AG04450 (cell line): ENCODE measurements around the gene CDC14B. TPM values are rescaled to one million over a fixed set of nuclear protein-coding genes. Genes with fewer than 3 reads are reported as not detected.
A peak's percentile ranks its signal among the peaks of the same experiment; 100 is the strongest.
"Not testable (repeated sequence)": the region's sequence is repeated elsewhere in the genome, so short reads cannot be mapped to it uniquely, and the experiment has no call there.

Experiments used
- CTCF ChIA-PET: fragments of 300-600, 350-600 bp; formaldehyde crosslinking; extraction: SDS; loops from one replicate; lab custom pipeline; 2022; ENCODE audit warnings: antibody characterized with exemption, inconsistent platforms; lab: Charles Lee
- POLR2A ChIA-PET: fragments of 350-600 bp; formaldehyde crosslinking; extraction: SDS; loops from one replicate; lab custom pipeline; 2021; ENCODE audit warnings: antibody characterized with exemption, inconsistent platforms; lab: Yijun Ruan, JAX
- DNase-seq: peaks from one replicate; pipeline ENCODE4 v3.0.0-alpha.2; 2011; ENCODE audit warnings: low read depth, low spot score
- H3K27ac ChIP-seq: one replicate; pipeline ENCODE4 v1.5.1; 2012; ENCODE audit warnings: low read depth, low read length, control low read depth
- H3K27me3 ChIP-seq: one replicate; pipeline ENCODE4 v1.6.0; 2012; ENCODE audit warnings: low read length; ENCODE audit not compliant: control insufficient read depth, insufficient read depth
- H3K4me3 ChIP-seq: 2 replicates; pipeline ENCODE4 v1.5.1; 2011; ENCODE audit warnings: mild to moderate bottlenecking, low read depth, low read length, control low read depth
- H3K9me3 ChIP-seq: 2 replicates; pipeline ENCODE4 v1.5.1; 2012; ENCODE audit warnings: low read length; ENCODE audit not compliant: control insufficient read depth, insufficient read depth
- CTCF ChIP-seq: IDR thresholded peaks from 2 replicates; pipeline ENCODE4 v1.5.1; 2011; ENCODE audit warnings: low read depth, low read length, control low read depth, inconsistent platforms
- polyA plus RNA-seq: library from polyadenylated mRNA; depleted of rRNA; stranded (reverse); fragments of >200 nt; gene quantifications from 2 replicates; pipeline ENCODE4 v1.2.3, GENCODE V29; 2011

Gene CDC14B
- polyA plus RNA-seq, 1 experiment = 19.1 TPM

GRCh38 chr9:96618209-96619123 lies 1.2 kb downstream of the CDC14B start:
- peak overlapping the region; percentile 11 for H3K27ac ChIP-seq
- TF ChIP-seq CTCF = no peak
- ChIA-PET CTCF (interaction anchor here (0.6 to 0.8 kb wide), 2 partner anchors 176 to 1810 kb away, joined by 3 to 4 read pairs; no protein-coding TSS in a partner anchor), POLR2A (interaction anchor here (1.2 kb wide), 1 partner anchor 51 kb away, joined by 3 read pairs; no protein-coding TSS in a partner anchor)
- H3K9me3 ChIP-seq = no peaks in the 10 kb centered on the region
- no peaks in the 10 kb centered on the region for H3K27me3 ChIP-seq
- DNase-seq = no peak
- peak overlapping the region; percentile 69 for H3K4me3 ChIP-seq

DNA sequence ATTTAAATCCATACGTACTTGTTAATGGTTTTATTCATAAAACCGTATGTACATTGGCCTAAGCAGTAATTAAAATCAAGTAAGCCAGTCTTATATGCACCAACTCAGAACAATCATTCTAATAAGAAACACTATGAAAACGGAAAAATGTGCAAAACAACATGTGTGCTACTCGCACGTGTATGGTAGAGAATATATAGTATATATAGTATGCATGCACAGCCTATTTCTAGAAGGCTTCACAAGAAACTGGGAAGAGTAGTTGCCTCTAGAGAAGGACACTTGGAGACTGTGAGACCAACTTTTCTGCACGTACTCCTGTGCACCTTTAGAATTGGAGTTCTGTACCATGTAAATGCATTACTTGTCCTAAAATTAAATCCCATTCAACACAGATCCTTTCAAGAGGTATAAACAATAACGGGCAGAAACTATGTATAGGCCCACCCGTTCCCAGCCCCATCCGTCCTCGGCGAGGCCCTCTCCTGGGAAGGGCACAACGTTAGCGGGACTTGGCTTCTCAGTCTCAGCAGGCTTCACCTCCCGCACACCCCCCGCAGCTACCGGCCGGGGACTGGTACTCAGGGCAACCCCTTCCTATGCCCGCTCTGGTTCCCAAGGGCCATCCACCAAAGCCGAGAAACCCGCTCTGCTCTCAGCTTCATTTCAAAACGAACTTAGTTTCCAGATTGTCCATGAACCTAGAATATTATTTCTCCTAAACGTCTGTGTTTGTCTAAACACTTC lies 2.0 kb downstream of the CDC14B start:
- ChIA-PET POLR2A (no interaction called here), CTCF (interaction anchor here (0.8 kb wide), 1 partner anchor 176 kb away, joined by 3 read pairs; no protein-coding TSS in a partner anchor)
- no peaks in the 10 kb centered on the region for H3K9me3 ChIP-seq
- DNase-seq = no peak
- peak overlapping the region; percentile 69 for H3K4me3 ChIP-seq
- no peaks in the 10 kb centered on the region for H3K27me3 ChIP-seq
- no peak overlapping the region for H3K27ac ChIP-seq
- TF ChIP-seq CTCF = no peak

- H3K27ac ChIP-seq = no peak overlapping the region
- no peak overlapping the region for H3K4me3 ChIP-seq
- ChIA-PET POLR2A (interaction anchor here (0.7 kb wide), 1 partner anchor 28 kb away, joined by 4 read pairs; no protein-coding TSS in a partner anchor), CTCF (no interaction called here)
- no peaks in the 10 kb centered on the region for H3K27me3 ChIP-seq
- DNase-seq = no peak
- no peak for TF ChIP-seq CTCF
- H3K9me3 ChIP-seq = no peaks in the 10 kb centered on the region
Observed at GRCh38 chr9:96616817-96617438, 2.7 kb downstream of the CDC14B start.

- Histone ChIP-seq H3K27me3 (no peaks in the 10 kb centered on the region), H3K9me3 (no peaks in the 10 kb centered on the region), H3K4me3 (no peak overlapping the region), H3K27ac (no peak overlapping the region)
- ChIA-PET POLR2A (no interaction called here), CTCF (no interaction called here)
- TF ChIP-seq CTCF = no peak
- no peak for DNase-seq
Observed at GRCh38 chr9:96615411-96615810, 4.2 kb downstream of the CDC14B start.

DNA sequence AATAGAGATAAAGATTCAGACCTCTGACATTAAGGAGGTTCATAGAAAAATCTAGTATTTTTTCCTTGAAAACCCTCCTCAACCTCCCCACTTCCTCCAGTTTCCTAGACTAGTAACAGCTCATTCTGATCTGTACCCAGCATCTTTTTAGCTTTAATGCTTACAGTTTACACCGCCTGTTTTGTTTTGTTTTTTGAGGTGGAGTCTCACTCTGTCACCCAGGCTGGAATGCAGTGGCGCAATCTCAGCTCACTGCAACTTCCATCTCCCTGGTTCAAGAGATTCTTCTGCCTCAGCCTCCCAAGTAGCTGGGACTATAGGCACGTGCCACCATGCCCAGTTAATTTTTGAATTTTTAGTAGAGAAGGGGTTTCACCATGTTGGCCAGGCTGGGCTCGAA lies 5.0 kb downstream of the CDC14B start:
- POLR2A ChIA-PET = interaction anchor here (0.6 to 0.7 kb wide), 2 partner anchors 41 to 48 kb away, joined by 3 to 5 read pairs; partner anchors contain the start of gene PRXL2C
- H3K4me3 ChIP-seq, DNase-seq, CTCF ChIA-PET, H3K27me3 ChIP-seq, H3K9me3 ChIP-seq, H3K27ac ChIP-seq: not testable (repeated sequence)
